PC-3 (cell line): ENCODE measurements around the gene ATP13A5.

Experiments used
- CTCF ChIP-seq: fragments of 300-600 bp; sonication (generic); conservative IDR thresholded peaks from 2 replicates; pipeline ENCODE4 v1.5.1; 2017; ENCODE audit warnings: antibody characterized with exemption, low read depth, mild to moderate bottlenecking, low read length
- EZH2 ChIP-seq: fragments of 300-600 bp; sonication (generic); IDR thresholded peaks from one replicate; pipeline ENCODE4 v1.6.1; 2017; ENCODE audit warnings: antibody characterized with exemption, mild to moderate bottlenecking, low read length; ENCODE audit not compliant: unreplicated experiment

GRCh38 chr3:193407112-193407511 lies 28.6 kb upstream of the ATP13A5 start:
- TF ChIP-seq EZH2 (no peak), CTCF (no peak)
